Measurements from ENCODE around the gene TTC9B. TPM values are rescaled to one million over a fixed set of nuclear protein-coding genes. Genes with fewer than 3 reads are reported as not detected.

Gene TTC9B
- total and polyA plus RNA-seq, 2 donors (not counting 1 experiment from before 2014, with no cell fraction given): not detected

- Histone ChIP-seq H3K9me3 (ENCODE audit: control extremely low read depth in 1 of 3, control insufficient read depth in 2 of 3, insufficient read depth in 1 of 3, low read length in 2 of 3) (no peaks in the 10 kb centered on the region), H4K20me1 (ENCODE audit: control insufficient read depth, insufficient read depth, low read length, poor library complexity, severe bottlenecking) (peaks cover 93% of the 10 kb centered on the region), H3K27ac (ENCODE audit: low read length in 2 of 2) (no peak overlapping the region), H3K27me3 (replicated peaks in 1 of 4; ENCODE audit: control extremely low read depth in 1 of 4, control insufficient read depth in 3 of 4, insufficient read depth in 4 of 4, low read length in 3 of 4) (no peaks in the 10 kb centered on the region), H2AFZ (ENCODE audit: insufficient read depth, low read depth, low read length, poor library complexity, severe bottlenecking) (no peak overlapping the region), H3K36me3 (replicated peaks in 1 of 2; ENCODE audit: control extremely low read depth in 1 of 2, control insufficient read depth in 1 of 2, extremely low read depth in 1 of 2, insufficient read depth in 2 of 2, low read length in 1 of 2) (peaks cover 0 to 59% of the 10 kb centered on the region in 2 experiments), H3K4me1 (ENCODE audit: control insufficient read depth in 2 of 2, insufficient read depth in 2 of 2, low read length in 2 of 2) (no peaks in the 10 kb centered on the region), H3K9ac (ENCODE audit: low read length) (no peak overlapping the region), H3K4me3 (ENCODE audit: control extremely low read depth in 1 of 5, extremely low read depth in 1 of 5, insufficient read depth in 1 of 5, low read depth in 2 of 5, low read length in 4 of 5) (no peak overlapping the region), H3K4me2 (replicated peaks; ENCODE audit: low read depth, low read length, poor library complexity, severe bottlenecking) (no peak overlapping the region), H3K79me2 (ENCODE audit: control insufficient read depth, insufficient read depth, low read length) (peaks cover 87% of the 10 kb centered on the region)
- ATAC-seq (ENCODE audit: low read depth): no peak
- H3K9me3 Mint-ChIP-seq (ENCODE audit: insufficient read depth): no peaks in the 10 kb centered on the region
- no peak overlapping the region for H3K4me3 Mint-ChIP-seq
- 84% methylated on average over 6 of the region's 10 CpGs for WGBS (ENCODE audit: insufficient coverage)
- H3K27me3 Mint-ChIP-seq: no peaks in the 10 kb centered on the region
- intact Hi-C loops (cut with micrococcal nuclease): no loop called here
- no peak for DNase-seq
- ChIA-PET CTCF (interaction anchor here (1.6 kb wide), 1 partner anchor 56 kb away, joined by 3 read pairs; no protein-coding TSS in a partner anchor), POLR2A (no interaction called here)
- peaks cover 9% of the 10 kb centered on the region for H3K4me1 Mint-ChIP-seq
- TF ChIP-seq EZH2 (IDR thresholded peaks at IDR 0.05; ENCODE audit: borderline replicate concordance, insufficient read depth, low read depth, low read length, poor library complexity, severe bottlenecking) (no peak), CTCF (IDR thresholded peaks at IDR 0.05) (no peak)
- H3K27ac Mint-ChIP-seq: no peak overlapping the region
Measured at GRCh38 chr19:40249201-40249600, 31.0 kb upstream of the TTC9B start.

DNA sequence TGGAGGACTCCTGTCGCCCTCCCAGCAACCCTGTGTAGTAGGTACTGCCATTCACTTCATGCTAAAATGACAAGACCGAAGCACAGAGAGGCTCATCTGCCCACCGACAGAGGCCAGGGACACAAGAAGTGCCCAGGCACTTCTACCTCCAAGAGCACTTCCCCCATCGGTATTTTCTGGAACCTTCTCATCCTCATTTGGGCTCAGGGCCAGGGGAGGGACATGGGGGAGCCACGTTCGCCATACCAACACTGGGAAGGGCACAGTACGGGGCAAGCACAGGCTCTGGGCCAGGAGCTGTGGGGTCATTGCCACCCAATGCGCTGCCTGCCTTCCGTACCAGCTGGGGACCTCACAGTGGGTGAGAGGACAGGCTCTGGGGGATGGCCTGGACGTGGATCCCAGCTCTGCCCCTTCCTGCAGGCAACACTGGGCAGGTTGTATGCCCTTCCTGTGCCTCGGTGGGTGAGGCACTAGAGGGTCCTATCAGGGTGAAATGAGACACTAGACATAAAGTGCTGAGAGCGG, 29.6 kb upstream of the TTC9B start:
- H3K27ac Mint-ChIP-seq: no peak overlapping the region
- H3K9me3 Mint-ChIP-seq (ENCODE audit: insufficient read depth): no peaks in the 10 kb centered on the region
- 95% methylated on average over 11 of the region's 12 CpGs for WGBS (ENCODE audit: insufficient coverage)
- H3K4me1 Mint-ChIP-seq: peaks cover 9% of the 10 kb centered on the region
- intact Hi-C loops (cut with micrococcal nuclease): no loop called here
- Histone ChIP-seq H3K4me3 (ENCODE audit: control extremely low read depth in 1 of 5, extremely low read depth in 1 of 5, insufficient read depth in 1 of 5, low read depth in 2 of 5, low read length in 4 of 5) (no peak overlapping the region), H4K20me1 (ENCODE audit: control insufficient read depth, insufficient read depth, low read length, poor library complexity, severe bottlenecking) (peaks cover 89% of the 10 kb centered on the region), H3K27ac (ENCODE audit: low read length in 2 of 2) (no peak overlapping the region), H3K4me2 (replicated peaks; ENCODE audit: low read depth, low read length, poor library complexity, severe bottlenecking) (no peak overlapping the region), H3K4me1 (ENCODE audit: control insufficient read depth in 2 of 2, insufficient read depth in 2 of 2, low read length in 2 of 2) (no peaks in the 10 kb centered on the region), H3K27me3 (replicated peaks in 1 of 4; ENCODE audit: control extremely low read depth in 1 of 4, control insufficient read depth in 3 of 4, insufficient read depth in 4 of 4, low read length in 3 of 4) (no peaks in the 10 kb centered on the region), H3K36me3 (replicated peaks in 1 of 2; ENCODE audit: control extremely low read depth in 1 of 2, control insufficient read depth in 1 of 2, extremely low read depth in 1 of 2, insufficient read depth in 2 of 2, low read length in 1 of 2) (peaks cover 0 to 46% of the 10 kb centered on the region in 2 experiments), H2AFZ (ENCODE audit: insufficient read depth, low read depth, low read length, poor library complexity, severe bottlenecking) (no peak overlapping the region), H3K9me3 (ENCODE audit: control extremely low read depth in 1 of 3, control insufficient read depth in 2 of 3, insufficient read depth in 1 of 3, low read length in 2 of 3) (no peaks in the 10 kb centered on the region), H3K79me2 (ENCODE audit: control insufficient read depth, insufficient read depth, low read length) (peaks cover 81% of the 10 kb centered on the region), H3K9ac (ENCODE audit: low read length) (no peak overlapping the region)
- ChIA-PET POLR2A (no interaction called here), CTCF (no interaction called here)
- no peak overlapping the region for H3K4me3 Mint-ChIP-seq
- no peak for DNase-seq
- ATAC-seq (ENCODE audit: low read depth): no peak
- H3K27me3 Mint-ChIP-seq: no peaks in the 10 kb centered on the region
- TF ChIP-seq CTCF (IDR thresholded peaks at IDR 0.05): no peak
- no peak for TF ChIP-seq EZH2 (IDR thresholded peaks at IDR 0.05; ENCODE audit: borderline replicate concordance, insufficient read depth, low read depth, low read length, poor library complexity, severe bottlenecking)
